PC-3 (cell line): ENCODE results near the gene ANKRD2.
"Not testable (repeated sequence)": the region's sequence is repeated elsewhere in the genome, so short reads cannot be mapped to it uniquely, and the experiment has no call there.

Experiments
- EZH2 ChIP-seq: fragments of 300-600 bp; sonication (generic); IDR thresholded peaks from one replicate; pipeline ENCODE4 v1.6.1; 2017; ENCODE audit warnings: antibody characterized with exemption, mild to moderate bottlenecking, low read length; ENCODE audit not compliant: unreplicated experiment
- TF ChIP-seq, protein P1 (sequence below): fragments of 300-600 bp; sonication (generic); conservative IDR thresholded peaks from 2 replicates; pipeline ENCODE4 v1.5.1; 2017; ENCODE audit warnings: antibody characterized with exemption, low read depth, mild to moderate bottlenecking, low read length

- TF ChIP-seq, protein P1, sequence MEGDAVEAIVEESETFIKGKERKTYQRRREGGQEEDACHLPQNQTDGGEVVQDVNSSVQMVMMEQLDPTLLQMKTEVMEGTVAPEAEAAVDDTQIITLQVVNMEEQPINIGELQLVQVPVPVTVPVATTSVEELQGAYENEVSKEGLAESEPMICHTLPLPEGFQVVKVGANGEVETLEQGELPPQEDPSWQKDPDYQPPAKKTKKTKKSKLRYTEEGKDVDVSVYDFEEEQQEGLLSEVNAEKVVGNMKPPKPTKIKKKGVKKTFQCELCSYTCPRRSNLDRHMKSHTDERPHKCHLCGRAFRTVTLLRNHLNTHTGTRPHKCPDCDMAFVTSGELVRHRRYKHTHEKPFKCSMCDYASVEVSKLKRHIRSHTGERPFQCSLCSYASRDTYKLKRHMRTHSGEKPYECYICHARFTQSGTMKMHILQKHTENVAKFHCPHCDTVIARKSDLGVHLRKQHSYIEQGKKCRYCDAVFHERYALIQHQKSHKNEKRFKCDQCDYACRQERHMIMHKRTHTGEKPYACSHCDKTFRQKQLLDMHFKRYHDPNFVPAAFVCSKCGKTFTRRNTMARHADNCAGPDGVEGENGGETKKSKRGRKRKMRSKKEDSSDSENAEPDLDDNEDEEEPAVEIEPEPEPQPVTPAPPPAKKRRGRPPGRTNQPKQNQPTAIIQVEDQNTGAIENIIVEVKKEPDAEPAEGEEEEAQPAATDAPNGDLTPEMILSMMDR: not testable (repeated sequence)
- not testable (repeated sequence) for TF ChIP-seq EZH2
These were observed 11.0 kb upstream of the ANKRD2 start for GRCh38 chr10:97561386-97562077.
